Parathyroid adenoma (tissue), 2 donors: ENCODE measurements around the gene MTX3.

Source experiments
- H2AFZ ChIP-seq: fragments of 300-600 bp; sonication (generic); one replicate; pipeline ENCODE4 v1.7.0; 2017; ENCODE audit warnings: antibody characterized with exemption, mild to moderate bottlenecking
- H3K27ac ChIP-seq: fragments of 300-600 bp; sonication (generic); one replicate; pipeline ENCODE4 v1.7.0; 2017
- H3K27me3 ChIP-seq: fragments of 300-600 bp; sonication (generic); one replicate; pipeline ENCODE4 v1.7.0; 2017; ENCODE audit warnings: low read length; ENCODE audit not compliant: control insufficient read depth, insufficient read depth
- H3K36me3 ChIP-seq: fragments of 300-600 bp; sonication (generic); one replicate; pipeline ENCODE4 v1.7.0; 2017; ENCODE audit warnings: low read length; ENCODE audit not compliant: control insufficient read depth, insufficient read depth
- H3K4me1 ChIP-seq: fragments of 300-600 bp; sonication (generic); one replicate; pipeline ENCODE4 v1.7.0; 2017; ENCODE audit warnings: control low read depth
- H3K4me2 ChIP-seq: fragments of 300-600 bp; sonication (generic); one replicate; pipeline ENCODE4 v1.7.0; 2017; ENCODE audit warnings: low read length
- H3K4me3 ChIP-seq: fragments of 300-600 bp; sonication (generic); one replicate; pipeline ENCODE4 v1.7.0; 2017; ENCODE audit warnings: low read depth, low read length
- H3K79me2 ChIP-seq: fragments of 300-600 bp; sonication (generic); one replicate; pipeline ENCODE4 v1.7.0; 2017; ENCODE audit warnings: control low read depth
- H3K9ac ChIP-seq: fragments of 300-600 bp; sonication (generic); one replicate; pipeline ENCODE4 v1.7.0; 2017; ENCODE audit warnings: mild to moderate bottlenecking
- H3K9me3 ChIP-seq: fragments of 300-600 bp; sonication (generic); one replicate; pipeline ENCODE4 v1.7.0; 2017; ENCODE audit warnings: low read length; ENCODE audit not compliant: control insufficient read depth
- CTCF ChIP-seq: fragments of 300-600 bp; sonication (generic); IDR thresholded peaks from one replicate; pipeline ENCODE4 v1.7.0; 2017; ENCODE audit warnings: antibody characterized with exemption, mild to moderate bottlenecking
- donor health status: primary hyperparathyroidism.

The MTX3 gene

GRCh38 chr5:79990598-79991507 lies at the start of gene MTX3:
TSS of gene MTX3 (minus strand) at chr5:79991262. CDS start at chr5:79991238, 24 bp downstream.
- Histone ChIP-seq H3K9ac (no peak within 1 kb of the TSS), H3K27ac (peak within 1 kb of the TSS; percentile 55), H3K4me1 (peaks cover 9% of the 10 kb centered on the region), H3K79me2 (no peaks in the 10 kb centered on the region), H3K4me3 (peak within 1 kb of the TSS; percentile 83), H2AFZ (peak within 1 kb of the TSS; percentile 94), H3K27me3 (no peaks in the 10 kb centered on the region), H3K4me2 (peak within 1 kb of the TSS; percentile 74), H3K9me3 (no peaks in the 10 kb centered on the region), H3K36me3 (no peaks in the 10 kb centered on the region)
- TF ChIP-seq CTCF: no peak

GRCh38 chr5:80039650-80040049 lies 48.6 kb upstream of the MTX3 start:
- Histone ChIP-seq H3K9ac (no peak overlapping the region), H3K36me3 (no peaks in the 10 kb centered on the region), H3K4me2 (no peak overlapping the region), H2AFZ (no peak overlapping the region), H3K27me3 (peaks cover 8% of the 10 kb centered on the region), H3K79me2 (no peaks in the 10 kb centered on the region), H3K27ac (no peak overlapping the region), H3K4me3 (no peak overlapping the region), H3K9me3 (no peaks in the 10 kb centered on the region), H3K4me1 (no peaks in the 10 kb centered on the region)
- no peak for TF ChIP-seq CTCF

GRCh38 chr5:80037366-80037765 lies 46.3 kb upstream of the MTX3 start:
- peaks cover 8% of the 10 kb centered on the region for H3K27me3 ChIP-seq

GRCh38 chr5:80036615-80037014 lies 45.6 kb upstream of the MTX3 start:
- Histone ChIP-seq H3K4me2 (no peak overlapping the region), H3K9ac (no peak overlapping the region), H3K27ac (no peak overlapping the region), H3K9me3 (no peaks in the 10 kb centered on the region), H3K4me1 (no peaks in the 10 kb centered on the region), H3K79me2 (no peaks in the 10 kb centered on the region), H2AFZ (no peak overlapping the region), H3K4me3 (no peak overlapping the region), H3K27me3 (peaks cover 8% of the 10 kb centered on the region), H3K36me3 (no peaks in the 10 kb centered on the region)
- TF ChIP-seq CTCF: no peak

More at GRCh38 chr5:80037366-80037765, 46.3 kb upstream of the MTX3 start:
- TF ChIP-seq CTCF: no peak
- no peaks in the 10 kb centered on the region for H3K79me2 ChIP-seq
- H3K9ac ChIP-seq: no peak overlapping the region
- H3K27ac ChIP-seq: no peak overlapping the region
- H3K4me3 ChIP-seq: no peak overlapping the region
- no peaks in the 10 kb centered on the region for H3K9me3 ChIP-seq
- no peaks in the 10 kb centered on the region for H3K36me3 ChIP-seq
- no peaks in the 10 kb centered on the region for H3K4me1 ChIP-seq
- H3K4me2 ChIP-seq: no peak overlapping the region
- no peak overlapping the region for H2AFZ ChIP-seq

GRCh38 chr5:80035839-80036238 lies 44.8 kb upstream of the MTX3 start:
- Histone ChIP-seq H3K9ac (no peak overlapping the region), H3K4me3 (peak overlapping the region; percentile 14), H3K27me3 (peaks cover 8% of the 10 kb centered on the region), H3K36me3 (no peaks in the 10 kb centered on the region), H3K4me2 (no peak overlapping the region), H3K9me3 (no peaks in the 10 kb centered on the region), H3K79me2 (no peaks in the 10 kb centered on the region), H3K27ac (no peak overlapping the region), H2AFZ (peak overlapping the region; percentile 54), H3K4me1 (no peaks in the 10 kb centered on the region)
- TF ChIP-seq CTCF: no peak
